HG03060 (cell line): ENCODE data around the gene FUZ.

Experiments
- ATAC-seq: cut with Tn5 transposase; IDR thresholded peaks from one replicate; pipeline ENCODE4 v1.9.1; 2021; ENCODE audit warnings: low read depth, moderate number of reproducible peaks; ENCODE audit not compliant: unreplicated experiment

The FUZ gene

GRCh38 chr19:49761625-49762311 lies 51.3 kb downstream of the FUZ start:
- ATAC-seq = no peak

GRCh38 chr19:49761249-49761624 lies 51.9 kb downstream of the FUZ start:
- ATAC-seq = no peak

GRCh38 chr19:49758292-49758691 lies 54.8 kb downstream of the FUZ start:
- ATAC-seq = no peak
